Measurements from ENCODE around the gene GLI3. TPM values are rescaled to one million over a fixed set of nuclear protein-coding genes. Genes with fewer than 3 reads are reported as not detected.

The GLI3 gene
- total and polyA plus RNA-seq, 8 donors = 0.29 to 7.0 (median 2.3) TPM

DNA sequence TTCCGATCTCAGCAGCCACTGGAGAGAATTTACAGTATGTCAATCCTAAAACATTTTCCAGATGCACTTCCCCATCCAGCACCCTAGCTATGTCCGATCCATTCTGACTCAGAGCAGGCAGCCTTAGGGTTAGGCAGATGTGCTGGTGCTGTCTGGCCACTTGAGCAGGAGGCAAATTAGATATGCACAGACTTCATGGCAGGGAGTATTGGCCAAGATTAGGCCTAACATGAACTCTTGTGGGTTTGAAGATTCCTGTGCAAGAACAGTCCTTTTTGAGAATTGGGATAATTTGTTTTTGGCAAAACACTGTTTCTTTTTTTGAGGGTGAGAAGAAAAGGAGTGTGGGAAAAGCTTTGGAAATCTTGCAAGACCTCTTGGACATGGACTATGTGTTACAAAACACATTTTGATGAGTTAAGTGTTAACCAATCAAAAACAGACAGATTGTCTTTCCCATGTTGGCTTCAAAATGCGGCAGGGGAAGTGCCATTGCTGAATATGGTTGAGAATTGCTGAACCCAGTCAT lies 315.5 kb downstream of the GLI3 start:
- no peak for TF ChIP-seq POLR2A (IDR thresholded peaks at IDR 0.05)
- TF ChIP-seq EP300 (IDR thresholded peaks at IDR 0.05) = no peak
- TF ChIP-seq POLR2AphosphoS5 (IDR thresholded peaks at IDR 0.05) = peak in 1 of 3 donors; percentile 7
- TF ChIP-seq, protein P1, sequence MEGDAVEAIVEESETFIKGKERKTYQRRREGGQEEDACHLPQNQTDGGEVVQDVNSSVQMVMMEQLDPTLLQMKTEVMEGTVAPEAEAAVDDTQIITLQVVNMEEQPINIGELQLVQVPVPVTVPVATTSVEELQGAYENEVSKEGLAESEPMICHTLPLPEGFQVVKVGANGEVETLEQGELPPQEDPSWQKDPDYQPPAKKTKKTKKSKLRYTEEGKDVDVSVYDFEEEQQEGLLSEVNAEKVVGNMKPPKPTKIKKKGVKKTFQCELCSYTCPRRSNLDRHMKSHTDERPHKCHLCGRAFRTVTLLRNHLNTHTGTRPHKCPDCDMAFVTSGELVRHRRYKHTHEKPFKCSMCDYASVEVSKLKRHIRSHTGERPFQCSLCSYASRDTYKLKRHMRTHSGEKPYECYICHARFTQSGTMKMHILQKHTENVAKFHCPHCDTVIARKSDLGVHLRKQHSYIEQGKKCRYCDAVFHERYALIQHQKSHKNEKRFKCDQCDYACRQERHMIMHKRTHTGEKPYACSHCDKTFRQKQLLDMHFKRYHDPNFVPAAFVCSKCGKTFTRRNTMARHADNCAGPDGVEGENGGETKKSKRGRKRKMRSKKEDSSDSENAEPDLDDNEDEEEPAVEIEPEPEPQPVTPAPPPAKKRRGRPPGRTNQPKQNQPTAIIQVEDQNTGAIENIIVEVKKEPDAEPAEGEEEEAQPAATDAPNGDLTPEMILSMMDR (IDR thresholded peaks at IDR 0.05) = no peak
- no peaks in the 10 kb centered on the region for H3K36me3 ChIP-seq
- H3K27ac ChIP-seq = no peak overlapping the region
- WGBS, 5 donors = 60 to 79% (median 74%) methylated on average over 3 of the region's 3 CpGs
- intact Hi-C loops (cut with DNase I; ENCODE audit: low total_unique reads) = no loop called here
- no peak overlapping the region for H3K4me3 ChIP-seq
- H3K9me3 ChIP-seq = no peaks in the 10 kb centered on the region
- H3K27me3 ChIP-seq = no peaks in the 10 kb centered on the region
- H3K4me1 ChIP-seq = peaks cover 0 to 7% (median 0%) of the 10 kb centered on the region in 4 donors
- DNase-seq = no peak

DNA sequence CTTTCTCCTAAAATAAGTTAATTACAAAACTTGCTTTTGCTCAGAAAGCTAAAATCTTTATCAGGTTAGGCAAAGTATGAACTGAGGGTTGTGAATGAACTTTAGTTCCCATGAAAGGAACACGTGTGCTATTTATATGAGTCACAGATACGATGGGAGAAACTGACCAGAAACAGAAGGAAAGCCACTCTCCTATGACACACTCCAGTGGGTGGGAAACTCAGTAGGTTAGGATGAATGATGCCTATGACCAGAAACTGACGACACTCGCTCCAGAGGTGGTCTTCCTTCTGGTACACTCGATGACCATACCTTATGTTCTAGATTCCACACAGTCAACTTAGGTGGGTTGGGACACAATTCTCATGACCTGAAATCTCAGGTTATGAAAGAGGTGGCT lies 318.4 kb downstream of the GLI3 start:
- Histone ChIP-seq H3K4me3 (no peak overlapping the region), H3K27me3 (no peaks in the 10 kb centered on the region), H3K36me3 (no peaks in the 10 kb centered on the region), H3K4me1 (peaks cover 0 to 13% (median 0%) of the 10 kb centered on the region in 4 donors), H3K27ac (no peak overlapping the region), H3K9me3 (no peaks in the 10 kb centered on the region)
- DNase-seq = no peak
- intact Hi-C loops (cut with DNase I; ENCODE audit: low total_unique reads) = no loop called here
- TF ChIP-seq, protein P1 (IDR thresholded peaks at IDR 0.05) = no peak
- no peak for TF ChIP-seq POLR2AphosphoS5 (IDR thresholded peaks at IDR 0.05)
- TF ChIP-seq POLR2A (IDR thresholded peaks at IDR 0.05) = no peak
- TF ChIP-seq EP300 (IDR thresholded peaks at IDR 0.05) = no peak
- 78 to 86% (median 83%) methylated on average over 5 of the region's 5 CpGs for WGBS, 5 donors

DNA sequence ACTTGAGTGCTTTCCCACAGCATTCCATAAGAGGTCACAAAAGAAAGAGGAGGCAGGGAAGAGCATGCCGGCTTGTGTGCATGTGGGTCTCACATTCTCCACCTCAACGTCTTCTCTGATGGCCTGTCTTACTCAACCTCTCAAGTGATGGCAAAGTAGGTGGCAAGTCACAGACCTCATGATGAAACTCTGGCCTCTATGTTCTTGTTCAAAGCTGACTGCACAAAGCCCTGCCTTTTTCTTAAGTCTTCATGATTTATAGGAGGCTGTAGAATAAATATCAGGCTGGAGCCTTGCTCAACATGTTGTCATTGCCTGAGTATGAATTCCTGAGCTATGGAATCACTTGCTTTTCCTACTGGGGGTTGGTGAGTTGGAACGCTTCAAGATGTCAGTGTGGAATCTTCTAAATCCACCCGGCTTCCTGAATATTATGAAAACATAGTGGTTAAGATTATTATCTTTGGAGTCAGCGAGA lies 320.5 kb downstream of the GLI3 start:
- Histone ChIP-seq H3K36me3 (no peaks in the 10 kb centered on the region), H3K4me3 (no peak overlapping the region), H3K9me3 (no peaks in the 10 kb centered on the region), H3K27me3 (no peaks in the 10 kb centered on the region), H3K27ac (peak overlapping the region in 2 of 5 donors; percentile 14 to 42), H3K4me1 (peaks cover 0 to 12% (median 0%) of the 10 kb centered on the region in 4 donors)
- DNase-seq = peak in 1 of 2 donors; percentile 70
- intact Hi-C loops (cut with DNase I; ENCODE audit: low total_unique reads) = no loop called here
- TF ChIP-seq POLR2A (IDR thresholded peaks at IDR 0.05) (no peak), POLR2AphosphoS5 (IDR thresholded peaks at IDR 0.05) (peak; percentile 53 to 77 (median 59))
- WGBS, 5 donors = 45 to 68% (median 57%) methylated on average over 5 of the region's 5 CpGs

DNA sequence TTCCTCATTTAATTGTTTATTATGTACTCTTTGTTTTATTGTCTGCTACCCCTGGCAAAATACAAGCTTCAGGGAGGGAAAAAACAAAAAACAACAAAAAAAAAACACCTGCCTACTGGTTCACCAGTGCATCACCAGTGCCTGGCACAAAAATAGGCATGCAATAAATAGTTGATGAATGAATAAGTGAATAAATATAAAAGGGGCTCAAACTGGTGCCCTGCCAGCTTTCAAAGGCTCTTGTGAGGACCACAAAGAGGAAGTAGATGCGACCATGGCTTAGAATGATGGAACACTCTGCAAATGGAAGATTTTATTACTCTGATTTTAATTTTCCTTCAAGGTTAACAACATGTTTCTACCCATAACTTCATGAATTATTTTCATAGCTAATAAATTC lies 321.1 kb downstream of the GLI3 start:
- H3K4me1 ChIP-seq = peaks cover 0 to 9% (median 0%) of the 10 kb centered on the region in 4 donors
- intact Hi-C loops (cut with DNase I; ENCODE audit: low total_unique reads) = no loop called here
- 63 to 74% (median 69%) methylated on average over 1 of the region's 1 CpG for WGBS, 5 donors
- H3K27ac ChIP-seq = no peak overlapping the region
- H3K36me3 ChIP-seq = no peaks in the 10 kb centered on the region
- H3K27me3 ChIP-seq = no peaks in the 10 kb centered on the region
- H3K9me3 ChIP-seq = no peaks in the 10 kb centered on the region
- TF ChIP-seq, protein P1 (IDR thresholded peaks at IDR 0.05) = no peak
- no peak for TF ChIP-seq POLR2AphosphoS5 (IDR thresholded peaks at IDR 0.05)
- no peak for TF ChIP-seq EP300 (IDR thresholded peaks at IDR 0.05)
- no peak for TF ChIP-seq POLR2A (IDR thresholded peaks at IDR 0.05)
- no peak for DNase-seq
- H3K4me3 ChIP-seq = no peak overlapping the region

Measured in stomach (tissue), 9 donors.